ENCODE data around the gene INS. TPM values are rescaled to one million over a fixed set of nuclear protein-coding genes. Genes with fewer than 3 reads are reported as not detected.

INS gene
- not detected in 2 replicates for total RNA-seq

GRCh38 chr11:2160736-2161259 is at the start of gene INS:
TSS of gene INS (minus strand) at chr11:2161209. CDS start at chr11:2160971, 238 bp downstream.

GRCh38 chr11:2171591-2172003 is 10.6 kb upstream of the INS start, which contains the start of gene TH:
TSS of gene TH (minus strand) at chr11:2171815. CDS start at chr11:2171786, 29 bp downstream.

GRCh38 chr11:2139123-2139521 is 21.9 kb downstream of the INS start, which contains the start of gene IGF2:
TSS of gene IGF2 (minus strand) at chr11:2139389. CDS start at chr11:2135523, 3,866 bp downstream.

Small RNA genes lying within 50 kb of the gene (small RNA-seq; reads per million reads assigned to genes)
- gene MIR4686 (ENCODE audit: low replicate concordance): not detected
- 0.91 reads per million, percentile 41 among the genes with 10 or more reads in this experiment for gene MIR483 (ENCODE audit: low replicate concordance)

Other genes with a start within 250 kb of the INS start
- not detected in 2 replicates for gene TNNT3, start 241.5 kb downstream of the INS start, total RNA-seq
- gene MRPL23, start 213.9 kb downstream of the INS start, total RNA-seq: 82.0 and 99.1 TPM in 2 replicates
- gene H19, start 163.4 kb downstream of the INS start, total RNA-seq: 5.2 and 10.7 TPM in 2 replicates
- 3.9 and 60.7 TPM in 2 replicates for gene IGF2, start 21.8 kb downstream of the INS start, total RNA-seq
- not detected in 2 replicates for gene TH, start 10.6 kb upstream of the INS start, total RNA-seq
- 0.22 TPM in 1 of 2 replicates, not detected in the other for gene ASCL2, start 109.4 kb upstream of the INS start, total RNA-seq
- gene C11orf21, start 140.7 kb upstream of the INS start, total RNA-seq: not detected in 2 replicates
- gene TSPAN32, start 140.8 kb upstream of the INS start, total RNA-seq: not detected in 2 replicates
- gene CD81, start 216.1 kb upstream of the INS start, total RNA-seq: 245 and 302 TPM in 2 replicates
- 57.8 and 73.4 TPM in 2 replicates for gene TSSC4, start 239.5 kb upstream of the INS start, total RNA-seq

Measured in placental pericyte (primary cell).